IMR-90 (cell line): ENCODE measurements around the gene CTNNBIP1. TPM values are rescaled to one million over a fixed set of nuclear protein-coding genes. Genes with fewer than 3 reads are reported as not detected.

Experiments
- ATAC-seq: fragments of 200-7000 bp; cut with Tn5 transposase; 2 replicates; pipeline ENCODE4 v1.9.1; 2020; ENCODE audit warnings: low read depth, mild to moderate bottlenecking, moderate library complexity
- BruUV-seq: library from RNA; stranded (reverse); fragments of 400-500 nt; replicated peaks from 2 replicates; lab custom pipeline; 2021; lab: Mats Ljungman, UMichigan
- CTCF ChIA-PET: fragments of 300-600 bp; formaldehyde crosslinking; extraction: SDS; loops from one replicate; lab custom pipeline; 2021; ENCODE audit warnings: antibody characterized with exemption; lab: Yijun Ruan, JAX
- POLR2A ChIA-PET: fragments of 300-600 bp; sonication (Branson Sonifier 250); formaldehyde crosslinking; loops from one replicate; lab custom pipeline; 2022; ENCODE audit warnings: antibody characterized with exemption; ENCODE audit not compliant: unreplicated experiment; lab: Charles Lee
- DNase-seq: peaks from one replicate; pipeline ENCODE4 v3.0.0; 2013
- H2AFZ ChIP-seq: replicated peaks from 2 replicates; pipeline ENCODE3; 2013; ENCODE audit warnings: low read length, mild to moderate bottlenecking; ENCODE audit not compliant: poor library complexity
- H2AK5ac ChIP-seq: 2 replicates; pipeline ENCODE4 v1.6.1; 2013; ENCODE audit warnings: low read depth, low read length, inconsistent platforms
- H2AK9ac ChIP-seq: replicated peaks from 2 replicates; pipeline ENCODE3; 2013; ENCODE audit warnings: mild to moderate bottlenecking, low read depth, low read length, moderate library complexity; ENCODE audit not compliant: poor library complexity
- H2BK120ac ChIP-seq: 2 replicates; pipeline ENCODE4 v1.6.1; 2013; ENCODE audit warnings: low read depth, low read length, inconsistent platforms
- H2BK15ac ChIP-seq: 3 replicates; pipeline ENCODE4 v1.6.1; 2013; ENCODE audit warnings: low read depth, low read length, inconsistent platforms
- H2BK20ac ChIP-seq: 2 replicates; pipeline ENCODE4 v1.6.1; 2013; ENCODE audit warnings: low read depth, mild to moderate bottlenecking, inconsistent platforms, low read length, moderate library complexity
- H2BK5ac ChIP-seq: 2 replicates; pipeline ENCODE4 v1.6.1; 2013; ENCODE audit warnings: mild to moderate bottlenecking, low read depth, low read length, inconsistent platforms; ENCODE audit not compliant: poor library complexity, severe bottlenecking
- H3K14ac ChIP-seq: replicated peaks from 2 replicates; pipeline ENCODE4 v1.6.1; 2013; ENCODE audit warnings: low read depth, low read length, inconsistent platforms
- H3K18ac ChIP-seq: 2 replicates; pipeline ENCODE4 v1.6.1; 2013; ENCODE audit warnings: low read depth, low read length, control low read depth
- H3K23ac ChIP-seq: 2 replicates; pipeline ENCODE4 v1.6.1; 2013; ENCODE audit warnings: low read depth, low read length, inconsistent platforms
- H3K27ac ChIP-seq: 2 replicates; pipeline ENCODE4 v1.5.1; 2013; ENCODE audit warnings: mild to moderate bottlenecking, control low read depth, low read length; ENCODE audit not compliant: insufficient read depth
- H3K27me3 ChIP-seq: 2 replicates; pipeline ENCODE4 v1.6.1; 2013; ENCODE audit warnings: low read length; ENCODE audit not compliant: control insufficient read depth, insufficient read depth
- H3K36me3 ChIP-seq: 2 replicates; pipeline ENCODE4 v1.6.1; 2013; ENCODE audit warnings: low read length, mixed read lengths; ENCODE audit not compliant: control insufficient read depth, insufficient read depth
- H3K4ac ChIP-seq: 2 replicates; pipeline ENCODE4 v1.6.1; 2013; ENCODE audit warnings: low read depth, low read length, inconsistent platforms
- H3K4me1 ChIP-seq: 2 replicates; pipeline ENCODE4 v1.6.1; 2013; ENCODE audit warnings: low read length, mixed read lengths; ENCODE audit not compliant: control insufficient read depth, insufficient read depth
- H3K4me2 ChIP-seq: 2 replicates; pipeline ENCODE4 v1.6.1; 2013; ENCODE audit warnings: low read depth, mild to moderate bottlenecking, control low read depth, low read length, moderate library complexity
- H3K4me3 ChIP-seq: 2 replicates; pipeline ENCODE4 v1.5.1; 2013; ENCODE audit warnings: low read depth, mild to moderate bottlenecking, control low read depth, low read length, moderate library complexity; ENCODE audit not compliant: insufficient read depth
- H3K56ac ChIP-seq: 2 replicates; pipeline ENCODE4 v1.6.1; 2013; ENCODE audit warnings: low read length, inconsistent platforms; ENCODE audit not compliant: insufficient read depth; ENCODE audit errors: extremely low read depth
- H3K79me1 ChIP-seq, 2 experiments: 2 replicates each; pipeline ENCODE4 v1.6.1; 2013; ENCODE audit warnings: low read length in 2 of 2, inconsistent platforms in 1 of 2, low read depth in 1 of 2
- H3K9ac ChIP-seq: 2 replicates; pipeline ENCODE4 v1.6.1; 2013; ENCODE audit warnings: low read depth, low read length, control low read depth
- H3K9me1 ChIP-seq: 2 replicates; pipeline ENCODE4 v1.6.1; 2013; ENCODE audit warnings: low read length, inconsistent platforms; ENCODE audit not compliant: insufficient read depth
- H3K9me3 ChIP-seq: 2 replicates; pipeline ENCODE4 v1.6.1; 2013; ENCODE audit warnings: low read length; ENCODE audit not compliant: control insufficient read depth, insufficient read depth
- H4K20me1 ChIP-seq: 2 replicates; pipeline ENCODE4 v1.6.1; 2013; ENCODE audit warnings: low read length, inconsistent platforms; ENCODE audit not compliant: insufficient read depth
- H4K5ac ChIP-seq: 2 replicates; pipeline ENCODE4 v1.6.1; 2013; ENCODE audit warnings: mild to moderate bottlenecking, low read depth, low read length, control low read depth
- H4K8ac ChIP-seq, 2 experiments: 2 replicates each; pipeline ENCODE4 v1.6.1; 2013; ENCODE audit warnings: low read depth in 2 of 2, low read length in 2 of 2, control low read depth in 1 of 2, inconsistent platforms in 1 of 2
- H4K91ac ChIP-seq: 2 replicates; pipeline ENCODE4 v1.6.1; 2013; ENCODE audit warnings: low read depth, low read length, inconsistent platforms; ENCODE audit not compliant: insufficient read depth
- CEBPB ChIP-seq: IDR thresholded peaks from 2 replicates; pipeline ENCODE4 v1.6.1; 2012; ENCODE audit warnings: low read depth, low read length, improper control_type of control experiment
- NFE2L2 ChIP-seq: fragments of 150-350 bp; IDR thresholded peaks from 2 replicates; pipeline ENCODE4 v1.6.1; 2016; ENCODE audit warnings: low read depth, mild to moderate bottlenecking, low read length
- WGBS, 2 experiments: methylation state at CpG; one replicate each; pipeline versions ENCODE4 v1.1.5 to v1.1.7; 2013; ENCODE audit warnings: missing lambda C conversion rate in 2 of 2; ENCODE audit not compliant: insufficient read length in 1 of 2; ENCODE audit errors: extremely low coverage in 2 of 2; 5-methylcytosine and 5-hydroxymethylcytosine counted together
- dilution Hi-C: fragments of 300-500 bp; cut with HindIII; formaldehyde crosslinking; loops from one replicate; pipeline ENCODE4 v1.14.3; 2018; ENCODE audit warnings: low sequenced_read_pairs; ENCODE audit not compliant: unreplicated experiment
- in situ Hi-C: fragments of 300-500 bp; cut with MboI; formaldehyde crosslinking; loops from 3 replicates; pipeline ENCODE4 v1.14.3; 2019; ENCODE audit warnings: low sequenced_read_pairs, inconsistent platforms, mixed read lengths
- intact Hi-C: fragments of 100-400 bp; cut with micrococcal nuclease; formaldehyde crosslinking; loops from 2 replicates; pipeline ENCODE4 v1.10.0; 2022
- polyA plus RNA-seq, 3 experiments: library from polyadenylated mRNA; depleted of rRNA; stranded (reverse); fragments of >200 nt; gene quantifications; 2 replicates each; pipeline ENCODE4 v1.2.3, GENCODE V29; 2012; ENCODE audit warnings: low replicate concordance in 1 of 3
- total RNA-seq: library from RNA; depleted of rRNA; stranded (reverse); fragments of >200 nt; gene quantifications from 2 replicates; pipeline ENCODE4 v1.2.3, GENCODE V29; 2012

The CTNNBIP1 gene
- total and polyA plus RNA-seq, 2 of the 4 experiments (the other 2 are of a cell fraction) = 24.7 to 28.5 TPM

DNA sequence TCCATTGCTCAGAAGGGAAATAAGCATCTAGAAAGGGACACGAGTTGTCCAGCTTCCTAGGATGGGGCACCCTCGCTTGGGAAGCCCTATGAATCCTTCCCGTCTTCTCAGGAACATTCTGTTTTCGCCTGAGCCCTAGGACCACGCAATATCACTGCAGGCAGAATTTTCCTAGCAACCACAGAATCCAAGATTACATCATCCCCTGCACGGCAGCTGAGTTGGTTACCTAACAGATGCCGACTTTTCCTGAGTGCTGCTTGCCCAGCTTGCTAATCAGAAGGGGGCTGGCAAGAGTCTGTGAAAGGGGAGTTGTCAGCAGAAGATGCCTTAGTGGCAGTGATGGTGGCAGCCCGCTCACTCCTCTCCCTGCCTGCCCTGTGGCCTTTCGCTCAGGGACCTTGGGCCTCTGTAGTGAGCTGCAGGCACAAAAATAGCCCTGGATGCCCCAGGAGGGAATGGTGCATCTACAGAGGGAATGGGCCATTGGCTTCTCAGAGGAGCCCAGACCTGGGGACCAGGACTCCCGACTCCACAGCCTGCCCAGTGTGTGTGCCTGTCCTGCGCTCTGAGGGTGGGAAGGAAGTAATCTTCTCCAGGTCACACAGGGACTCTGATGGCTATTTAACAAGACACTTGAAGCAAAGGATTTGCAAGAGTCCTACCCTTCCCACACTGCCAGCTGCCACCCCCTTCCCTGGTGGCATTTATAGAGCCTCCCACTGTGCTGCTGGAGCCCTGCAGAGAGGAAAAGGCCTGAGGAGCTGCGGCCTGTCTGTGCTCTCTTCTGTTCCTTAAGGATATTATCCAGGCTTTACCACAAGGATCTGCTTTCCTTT lies 57.4 kb downstream of the CTNNBIP1 start:
- H3K4ac ChIP-seq = no peak overlapping the region
- in situ Hi-C loops = no loop called here

More for the DNA sequence above, 57.4 kb downstream of the CTNNBIP1 start:
- H3K56ac ChIP-seq = no peak overlapping the region
- peaks cover 4% of the 10 kb centered on the region for H3K36me3 ChIP-seq
- H3K27me3 ChIP-seq = no peaks in the 10 kb centered on the region
- CTCF ChIA-PET = interaction anchor here (0.6 kb wide), 1 partner anchor 191 kb away, joined by 6 read pairs; no protein-coding TSS in a partner anchor
- no peak overlapping the region for H4K91ac ChIP-seq
- H3K14ac ChIP-seq = no peak overlapping the region
- no peak overlapping the region for H2BK20ac ChIP-seq
- intact Hi-C loops = no loop called here
- DNase-seq (peak; percentile 59), ATAC-seq (peak; percentile 72)
- POLR2A ChIA-PET = no interaction called here
- no peak overlapping the region for H4K8ac ChIP-seq
- H3K9me1 ChIP-seq = no peaks in the 10 kb centered on the region
- no peak overlapping the region for H4K5ac ChIP-seq
- H2BK120ac ChIP-seq = no peak overlapping the region
- 95% methylated on average over 4 of the region's 12 CpGs; no CpG with 5 or more reads in 1 of the 2 experiments for WGBS, 2 experiments
- no peak overlapping the region for H3K18ac ChIP-seq
- dilution Hi-C loops = no loop called here
- TF ChIP-seq NFE2L2 = no peak
- peak; percentile 81 for TF ChIP-seq CEBPB
- H2AK9ac ChIP-seq = no peak overlapping the region
- H2AK5ac ChIP-seq = peak overlapping the region; percentile 14; the same call in 1 of the 2 replicates
- H3K79me1 ChIP-seq = no peaks in the 10 kb centered on the region; a peak in 1 of 4 replicates
- H3K9me3 ChIP-seq = no peaks in the 10 kb centered on the region
- H3K4me1 ChIP-seq = no peaks in the 10 kb centered on the region; the same call in 1 of the 2 replicates
- no peak overlapping the region for H3K4me3 ChIP-seq
- no peak overlapping the region for H3K23ac ChIP-seq
- no peak overlapping the region for H3K9ac ChIP-seq
- no TSS peak for BruUV-seq
- no peak overlapping the region for H3K4me2 ChIP-seq
- H2BK15ac ChIP-seq = no peak overlapping the region
- no peak overlapping the region for H2BK5ac ChIP-seq
- H2AFZ ChIP-seq = no peak overlapping the region
- H4K20me1 ChIP-seq = no peaks in the 10 kb centered on the region
- no peak overlapping the region for H3K27ac ChIP-seq
